ENCODE measurements around the gene CMTM6.
"Not testable (repeated sequence)": the region's sequence is repeated elsewhere in the genome, so short reads cannot be mapped to it uniquely, and the experiment has no call there.

CMTM6 gene

GRCh38 chr3:32542807-32543206 lies 40.2 kb upstream of the CMTM6 start:
- Histone ChIP-seq H3K9me3 (no peaks in the 10 kb centered on the region), H3K4me1 (no peaks in the 10 kb centered on the region), H3K27me3 (no peaks in the 10 kb centered on the region), H3K4me3 (ENCODE audit: low read depth, low read length) (no peak overlapping the region), H3K36me3 (no peaks in the 10 kb centered on the region)
- no peak for DNase-seq
- TF ChIP-seq CTCF (IDR thresholded peaks at IDR 0.05; ENCODE audit: low read depth, low read length), result no peak

- TF ChIP-seq CTCF (IDR thresholded peaks at IDR 0.05; ENCODE audit: low read depth, low read length), result no peak
- Histone ChIP-seq H3K27me3 (no peaks in the 10 kb centered on the region), H3K4me3 (ENCODE audit: low read depth, low read length) (no peak overlapping the region), H3K4me1 (no peaks in the 10 kb centered on the region), H3K36me3 (no peaks in the 10 kb centered on the region), H3K9me3 (no peaks in the 10 kb centered on the region)
- DNase-seq, result no peak
Observed at GRCh38 chr3:32540899-32541298, 38.2 kb upstream of the CMTM6 start.

GRCh38 chr3:32532434-32532833 lies 29.8 kb upstream of the CMTM6 start:
- no peaks in the 10 kb centered on the region for H3K9me3 ChIP-seq
- no peaks in the 10 kb centered on the region for H3K36me3 ChIP-seq
- H3K4me1 ChIP-seq, result no peaks in the 10 kb centered on the region
- H3K27me3 ChIP-seq, result no peaks in the 10 kb centered on the region
- no peak for DNase-seq
- no peak overlapping the region for H3K4me3 ChIP-seq (ENCODE audit: low read depth, low read length)
- no peak for TF ChIP-seq CTCF (IDR thresholded peaks at IDR 0.05; ENCODE audit: low read depth, low read length)

- TF ChIP-seq CTCF (IDR thresholded peaks at IDR 0.05; ENCODE audit: low read depth, low read length), result no peak
- Histone ChIP-seq H3K36me3 (no peaks in the 10 kb centered on the region), H3K4me3 (ENCODE audit: low read depth, low read length) (no peak overlapping the region), H3K9me3 (no peaks in the 10 kb centered on the region), H3K4me1 (no peaks in the 10 kb centered on the region), H3K27me3 (no peaks in the 10 kb centered on the region)
- DNase-seq, result no peak
Observed at GRCh38 chr3:32531010-32531647, 28.5 kb upstream of the CMTM6 start.

GRCh38 chr3:32525720-32526119 lies 23.1 kb upstream of the CMTM6 start:
- Histone ChIP-seq H3K4me1 (no peaks in the 10 kb centered on the region), H3K27me3 (no peaks in the 10 kb centered on the region), H3K9me3 (no peaks in the 10 kb centered on the region), H3K36me3 (no peaks in the 10 kb centered on the region), H3K4me3 (ENCODE audit: low read depth, low read length) (no peak overlapping the region)
- TF ChIP-seq CTCF (IDR thresholded peaks at IDR 0.05; ENCODE audit: low read depth, low read length), result no peak
- no peak for DNase-seq

- DNase-seq, result no peak
- no peaks in the 10 kb centered on the region for H3K27me3 ChIP-seq
- H3K4me3 ChIP-seq (ENCODE audit: low read depth, low read length), result no peak overlapping the region
- TF ChIP-seq CTCF (IDR thresholded peaks at IDR 0.05; ENCODE audit: low read depth, low read length), result no peak
- H3K36me3 ChIP-seq, result no peaks in the 10 kb centered on the region
- H3K4me1 ChIP-seq, result no peaks in the 10 kb centered on the region
- no peaks in the 10 kb centered on the region for H3K9me3 ChIP-seq
Observed at GRCh38 chr3:32522682-32523081, 20.0 kb upstream of the CMTM6 start.

- H3K36me3 ChIP-seq; H3K27me3 ChIP-seq; DNase-seq; H3K4me1 ChIP-seq; H3K9me3 ChIP-seq; H3K4me3 ChIP-seq (ENCODE audit: low read depth, low read length): not testable (repeated sequence)
Observed at GRCh38 chr3:32518921-32519320, 16.3 kb upstream of the CMTM6 start.

- not testable (repeated sequence) for H3K4me1 ChIP-seq; DNase-seq; H3K36me3 ChIP-seq; H3K27me3 ChIP-seq; H3K4me3 ChIP-seq (ENCODE audit: low read depth, low read length); H3K9me3 ChIP-seq
Observed at GRCh38 chr3:32516751-32517150, 14.1 kb upstream of the CMTM6 start.

Data from BE2C (cell line).